Amniotic epithelial cell (primary cell): ENCODE data around the gene RNF151.
"Not testable (repeated sequence)": the region's sequence is repeated elsewhere in the genome, so short reads cannot be mapped to it uniquely, and the experiment has no call there.

ENCODE experiments used
- DNase-seq: peaks from one replicate; pipeline ENCODE4 v3.0.0-alpha.2; 2010; ENCODE audit warnings: low read depth

RNF151 gene

GRCh38 chr16:1966460-1966859, at the start of gene RNF151:
Gene RNF151, plus strand, starts transcription at chr16:1966856. Its CDS starts 26 bp downstream, at chr16:1966882.
- DNase-seq: no peak

DNA sequence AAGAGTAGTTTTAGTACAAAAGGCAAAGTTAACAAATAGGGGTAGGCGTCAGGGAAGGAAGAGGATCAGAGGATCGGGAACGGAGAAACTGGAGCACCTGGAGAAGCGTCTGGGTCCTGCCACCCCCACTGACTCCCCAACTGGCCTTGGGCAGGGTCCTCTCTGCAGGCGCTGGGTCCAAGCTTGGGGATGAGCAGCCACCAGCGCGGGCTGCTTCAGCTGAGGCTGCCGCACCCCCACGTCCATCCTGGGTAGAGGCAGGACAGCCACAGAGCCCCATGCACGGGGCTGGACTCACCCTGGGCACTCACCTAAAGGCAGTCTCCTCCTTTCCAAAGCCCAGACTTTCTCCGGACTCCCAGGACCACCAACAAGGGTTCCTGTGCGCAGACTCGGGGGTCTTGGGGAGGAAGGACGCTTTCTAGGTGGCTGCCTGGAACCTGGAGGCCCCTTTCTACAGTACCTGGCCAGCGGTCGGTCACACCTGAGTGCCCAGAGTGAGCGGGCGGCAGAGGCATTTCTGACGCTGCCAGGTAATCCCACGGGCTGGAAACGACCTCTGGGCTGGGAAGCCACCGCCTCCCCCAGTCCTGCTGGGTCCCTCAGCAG, 49.5 kb upstream of the RNF151 start:
- no peak for DNase-seq

DNA sequence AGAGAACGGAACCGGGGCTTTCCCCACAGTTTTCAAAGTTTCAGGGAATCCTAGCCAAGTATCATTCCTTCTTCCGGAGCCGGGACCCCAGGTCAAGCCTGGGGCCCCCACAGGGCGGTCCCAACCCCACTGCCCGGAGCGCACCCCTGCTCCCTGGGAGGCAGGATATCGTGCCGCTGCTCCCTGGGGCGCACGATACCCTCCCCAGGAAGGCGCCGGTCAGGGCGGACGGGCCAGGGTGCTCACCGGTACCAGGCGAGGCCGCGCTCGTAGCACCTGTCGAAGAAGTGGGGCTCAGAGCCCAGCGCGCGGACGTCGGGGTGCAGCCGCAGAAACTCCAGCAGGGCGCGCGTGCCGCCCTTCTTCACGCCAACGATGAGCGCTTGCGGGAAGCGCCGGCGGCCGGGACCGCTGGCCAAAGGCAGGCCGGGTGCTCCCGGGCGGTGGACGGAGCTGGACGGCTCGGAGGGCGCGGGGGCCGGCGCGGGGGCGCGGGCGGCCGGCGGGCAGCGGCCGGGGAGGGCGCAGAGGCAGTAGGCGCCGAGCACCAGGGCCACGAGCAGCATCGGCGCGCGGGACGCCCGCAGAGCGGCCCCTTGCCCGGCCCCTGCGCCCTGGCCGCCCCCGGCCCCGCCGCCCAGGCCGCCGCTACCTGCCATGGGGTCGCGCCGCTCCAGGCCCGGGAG, 48.8 kb upstream of the RNF151 start:
- DNase-seq: no peak

DNA sequence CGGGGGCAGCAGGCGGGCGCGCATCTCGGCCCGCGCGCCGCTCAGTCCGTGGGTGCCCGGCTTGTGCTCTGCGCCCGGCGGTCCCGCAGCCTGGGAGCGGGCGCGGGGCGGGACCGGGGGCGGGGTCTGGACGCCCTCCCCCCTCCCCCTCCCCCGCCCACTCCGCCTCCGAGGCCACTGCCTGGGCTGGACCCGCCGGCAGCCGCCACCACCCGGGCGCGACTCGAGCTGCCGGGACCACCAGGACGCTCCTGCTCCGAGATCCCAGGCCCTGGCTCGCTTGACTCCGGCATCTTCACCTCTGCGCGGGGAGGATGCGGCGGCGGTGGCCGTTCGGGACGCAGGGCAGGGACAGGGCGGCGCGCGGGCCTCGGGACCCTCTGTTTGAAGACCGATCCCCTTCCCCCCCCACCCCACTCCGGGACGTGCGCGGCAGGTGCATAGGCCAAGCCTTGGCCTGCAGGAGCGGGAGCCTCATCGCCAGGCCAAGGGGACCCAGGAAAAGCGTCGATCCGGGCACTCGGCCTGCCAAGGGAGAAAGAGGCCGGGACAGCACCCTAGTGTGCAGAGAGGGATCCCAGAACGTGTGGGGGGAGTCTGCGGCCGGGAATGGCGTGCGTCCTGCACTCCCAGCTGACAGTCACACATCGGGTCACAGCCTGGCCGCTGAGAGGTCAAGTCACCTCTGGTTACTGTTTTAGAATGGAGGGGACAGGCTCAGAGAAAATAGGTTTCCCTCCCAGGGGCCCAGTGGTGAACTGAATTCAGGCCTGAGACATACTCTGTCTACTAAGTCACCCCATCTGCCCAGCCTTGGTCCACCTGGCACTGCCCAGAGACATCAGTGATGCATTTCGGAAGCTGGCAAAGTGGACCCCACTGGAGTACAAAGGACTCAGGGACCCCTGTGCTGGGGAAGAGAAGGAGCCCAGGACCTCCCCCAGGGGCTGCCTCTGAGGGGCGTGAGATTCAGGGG, 48.0 kb upstream of the RNF151 start, which contains the start of gene HS3ST6:
Gene HS3ST6, minus strand, starts transcription at position 65 of the 976 bp plus-strand sequence. CDS start 92 bp downstream, outside the sequence.
- DNase-seq: no peak

GRCh38 chr16:1919327-1919998, 47.2 kb upstream of the RNF151 start:
- DNase-seq: no peak

- DNase-seq: not testable (repeated sequence)
These were observed 46.5 kb upstream of the RNF151 start for GRCh38 chr16:1920122-1920521.

DNA sequence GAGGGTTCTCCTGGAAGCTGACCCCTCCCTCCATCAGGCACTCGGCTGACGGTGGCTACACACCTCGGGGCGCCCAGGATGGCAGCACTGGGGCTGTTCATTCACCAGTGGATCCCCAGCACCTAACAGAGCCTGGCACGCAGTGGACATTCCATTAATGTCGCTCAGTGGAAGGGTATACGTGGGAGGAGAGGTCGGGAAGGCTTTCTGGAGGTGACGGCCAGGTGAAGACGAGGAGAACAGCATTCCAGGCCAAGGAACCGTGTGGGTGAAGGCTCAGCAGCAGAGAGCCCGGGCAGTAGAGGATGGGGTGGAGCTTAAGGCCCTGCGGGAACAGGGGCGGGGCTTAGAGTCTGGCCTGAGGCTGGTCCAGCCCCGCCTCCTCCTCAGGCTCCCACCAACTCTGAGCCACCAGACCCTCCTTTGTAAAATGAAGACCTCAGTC, 45.9 kb upstream of the RNF151 start:
- DNase-seq: no peak

- no peak for DNase-seq
These were observed 44.3 kb upstream of the RNF151 start for GRCh38 chr16:1922357-1922756.

DNA sequence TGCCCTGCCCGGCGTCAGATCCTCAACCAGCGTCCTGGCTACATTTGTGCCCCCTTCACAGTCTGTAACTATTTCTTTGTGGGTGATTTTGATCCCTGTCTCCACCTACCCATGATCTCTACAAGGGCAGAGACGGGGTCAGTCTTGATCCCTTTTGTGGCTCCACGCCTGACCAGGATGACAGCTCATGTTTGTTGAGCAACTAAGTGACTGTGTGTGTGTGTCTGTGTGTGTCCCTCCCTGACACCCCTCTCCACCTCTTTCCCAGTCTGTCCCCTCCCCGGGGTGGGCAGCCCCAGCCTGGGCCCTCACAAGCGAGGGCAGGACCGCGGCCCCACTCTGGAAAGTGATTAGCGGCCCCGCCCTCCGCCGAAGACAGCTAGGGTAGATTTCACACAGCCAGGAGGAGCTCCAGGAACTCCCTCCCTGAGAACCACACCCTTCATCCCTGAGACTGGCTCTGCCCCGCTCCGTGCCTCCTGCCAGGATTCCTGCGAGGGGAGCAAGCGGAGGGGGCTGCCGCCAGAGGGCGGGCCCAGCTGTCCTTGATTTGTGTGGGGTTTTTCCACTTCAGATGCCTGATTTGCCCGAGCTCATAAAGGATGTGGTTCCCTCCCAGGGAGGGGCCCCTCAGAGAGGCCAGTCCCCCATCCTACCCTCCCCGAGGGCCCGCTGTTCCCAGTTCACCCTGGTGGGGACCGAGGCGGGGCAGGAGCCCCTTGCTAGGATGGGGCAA, 43.2 kb upstream of the RNF151 start:
- DNase-seq: peak; percentile 49

- DNase-seq: no peak
These were observed 42.6 kb upstream of the RNF151 start for GRCh38 chr16:1924095-1924494.

DNA sequence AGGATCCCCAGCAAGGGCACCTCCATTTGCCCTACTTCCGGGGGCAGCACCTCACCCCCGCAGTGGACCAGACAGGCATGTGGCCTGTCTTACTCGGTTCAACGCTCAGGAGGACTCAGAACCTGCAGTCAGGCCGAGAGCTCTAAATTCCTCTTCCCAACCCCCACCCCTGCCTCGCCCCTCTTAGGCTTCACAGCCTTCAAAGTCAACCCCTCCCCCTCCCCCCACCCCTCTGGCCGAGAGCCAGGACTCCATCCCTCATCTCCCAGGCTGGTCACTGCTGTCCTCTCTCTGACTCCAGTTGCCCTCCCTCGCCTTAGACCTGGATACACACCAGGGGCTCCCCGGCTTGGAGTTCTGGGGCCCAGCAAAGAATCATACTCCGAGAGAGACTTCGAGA, 40.4 kb upstream of the RNF151 start:
- DNase-seq: no peak

DNA sequence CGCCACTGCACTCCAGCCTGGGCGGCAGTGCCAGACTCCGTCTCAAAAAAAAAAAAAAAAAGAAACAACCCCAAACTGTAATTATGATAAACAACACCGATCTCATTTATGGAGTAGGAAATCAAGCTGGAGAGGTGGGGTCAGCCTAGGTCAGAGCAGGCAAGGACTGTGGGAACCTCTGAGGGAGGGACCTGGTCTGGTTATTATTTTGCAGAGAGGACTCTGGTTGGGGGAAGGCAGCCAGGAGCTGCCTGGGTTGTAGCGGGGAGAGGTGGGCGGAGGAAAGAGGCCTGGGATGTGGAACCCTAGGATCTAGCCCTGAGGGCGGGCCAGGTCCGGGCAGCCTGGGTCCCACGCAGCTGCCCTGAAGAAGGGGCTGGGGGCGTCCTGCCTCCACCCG, 37.6 kb upstream of the RNF151 start:
- DNase-seq: peak; percentile 44

DNA sequence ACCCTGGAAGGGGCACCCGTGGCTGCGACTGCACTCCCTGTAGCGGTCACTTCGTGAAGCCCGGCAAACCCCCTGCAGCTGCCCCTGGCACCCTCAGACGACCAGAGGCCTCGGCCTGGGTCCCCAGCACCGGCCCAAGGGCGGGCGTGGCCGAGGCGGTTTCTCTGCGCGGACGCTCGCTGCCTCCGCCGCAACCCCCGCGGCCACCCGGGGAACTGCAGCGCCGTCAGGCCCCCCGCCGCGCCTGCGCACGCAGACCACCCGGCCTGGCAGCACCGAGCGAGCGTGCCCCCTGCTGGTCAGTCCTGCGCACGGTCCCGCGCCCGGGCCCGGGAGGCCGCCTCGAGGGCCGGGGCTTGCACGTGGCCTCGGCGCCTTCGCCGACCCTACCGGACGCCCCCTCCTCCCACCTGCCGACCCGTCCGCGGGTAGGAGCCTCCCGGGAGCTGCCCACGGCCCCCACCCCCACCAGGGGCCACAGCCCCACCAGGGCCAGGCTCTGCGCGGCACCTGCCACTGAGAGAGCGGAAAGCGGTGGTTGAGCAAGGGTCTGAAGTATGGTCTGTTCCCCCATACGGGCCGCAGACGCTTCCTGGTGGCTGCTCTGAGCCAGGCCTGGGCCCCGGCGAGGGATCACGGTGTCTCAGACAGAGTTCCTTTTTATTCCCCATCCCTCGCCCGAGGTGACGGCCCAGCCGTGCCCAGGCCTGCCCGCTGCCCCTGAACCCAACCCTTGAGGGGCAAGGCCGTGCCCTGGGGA, 36.9 kb upstream of the RNF151 start:
- DNase-seq: peak; percentile 62

DNA sequence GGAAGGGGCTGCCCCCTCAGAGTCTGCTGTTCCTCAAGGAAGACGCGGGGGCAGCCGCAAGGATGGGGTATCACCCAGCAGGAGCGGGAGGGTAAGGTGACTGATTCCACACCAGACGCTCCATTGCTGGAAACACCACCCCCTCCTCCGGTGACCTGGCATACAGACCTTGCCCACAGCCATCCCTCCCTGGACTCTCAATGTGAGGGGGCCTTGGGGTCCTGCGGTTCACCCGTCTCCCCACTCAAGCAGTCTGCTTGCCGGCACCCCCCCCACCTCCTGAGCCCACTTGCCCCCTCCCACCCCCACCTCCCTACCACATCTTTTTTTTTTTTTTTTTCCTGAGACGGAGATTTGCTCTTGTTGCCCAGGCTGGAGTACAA, 36.3 kb upstream of the RNF151 start:
- DNase-seq: no peak

DNA sequence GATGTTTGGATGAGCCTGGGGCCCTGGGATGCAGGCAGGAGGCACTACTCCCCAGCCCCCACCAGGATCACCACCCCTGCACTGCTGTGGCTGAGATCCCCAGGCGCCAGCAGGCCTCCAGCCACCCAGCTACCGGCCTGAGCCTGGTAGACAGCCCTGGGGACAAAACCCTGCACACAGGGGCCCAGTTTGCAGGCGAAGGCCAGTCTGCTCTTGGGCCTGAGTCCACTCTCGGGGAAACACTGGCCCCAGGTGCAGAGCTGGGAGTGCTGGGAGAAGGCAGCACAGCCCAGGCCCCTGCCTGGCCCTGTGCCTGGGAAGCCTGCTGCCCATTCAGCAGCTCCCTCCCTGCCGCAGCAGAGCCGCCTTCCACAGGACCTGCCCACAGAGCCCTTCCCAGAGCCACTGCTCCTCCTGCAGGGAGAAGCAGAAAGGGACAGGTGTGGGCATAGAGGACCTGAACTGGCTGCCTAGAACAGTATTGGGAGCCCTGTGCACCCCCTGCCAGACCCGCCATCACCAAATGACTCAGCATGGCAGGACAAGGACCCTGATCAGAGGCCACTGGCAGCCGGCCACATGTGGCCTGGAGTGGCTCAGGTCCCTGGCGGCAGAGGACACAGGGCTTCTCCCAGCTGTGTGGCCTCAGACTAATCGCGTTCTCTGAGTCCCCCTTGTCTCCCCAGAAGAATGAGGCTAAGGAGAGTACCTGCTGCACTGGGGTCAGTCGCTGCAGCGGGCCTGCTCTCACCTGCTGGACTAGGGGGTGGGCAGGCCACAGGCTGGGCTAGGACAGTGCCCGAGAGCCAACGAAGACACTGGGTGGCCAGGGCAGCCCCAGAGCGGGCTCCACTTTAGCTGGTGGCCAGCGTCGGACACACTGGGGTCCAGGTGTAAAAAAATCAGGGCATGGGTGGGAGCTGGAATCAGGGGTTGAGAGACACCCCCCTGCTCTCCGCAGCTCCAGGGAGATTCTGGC, 34.3 kb upstream of the RNF151 start:
- no peak for DNase-seq

DNA sequence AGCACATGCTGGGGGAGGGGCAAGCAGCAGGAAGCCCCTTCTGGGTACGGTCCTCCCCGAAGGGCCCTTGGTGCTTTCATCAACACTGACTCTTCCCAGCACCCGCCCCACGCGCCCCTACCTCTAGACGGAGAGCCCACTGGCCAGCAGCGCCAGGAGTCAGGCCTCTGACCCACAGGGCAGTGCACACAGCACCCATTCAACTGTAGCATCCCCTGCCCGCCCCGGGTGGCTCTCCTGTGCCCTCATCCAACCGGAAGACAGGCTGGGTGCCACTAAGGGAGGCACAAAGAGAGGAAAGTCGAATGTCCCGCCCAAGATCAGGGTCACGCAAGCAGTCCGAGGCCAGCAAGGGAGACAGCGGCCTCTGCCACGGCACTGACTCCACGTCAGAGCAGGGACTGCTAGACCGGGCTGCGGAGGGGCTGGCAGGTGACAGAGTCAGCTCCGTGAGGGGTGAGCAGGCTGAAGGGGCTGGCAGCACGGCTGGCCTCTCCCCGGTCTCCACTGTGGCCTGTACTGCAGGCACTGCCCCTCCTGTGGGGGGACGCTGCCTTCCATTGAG, 33.5 kb upstream of the RNF151 start:
- DNase-seq: no peak

DNA sequence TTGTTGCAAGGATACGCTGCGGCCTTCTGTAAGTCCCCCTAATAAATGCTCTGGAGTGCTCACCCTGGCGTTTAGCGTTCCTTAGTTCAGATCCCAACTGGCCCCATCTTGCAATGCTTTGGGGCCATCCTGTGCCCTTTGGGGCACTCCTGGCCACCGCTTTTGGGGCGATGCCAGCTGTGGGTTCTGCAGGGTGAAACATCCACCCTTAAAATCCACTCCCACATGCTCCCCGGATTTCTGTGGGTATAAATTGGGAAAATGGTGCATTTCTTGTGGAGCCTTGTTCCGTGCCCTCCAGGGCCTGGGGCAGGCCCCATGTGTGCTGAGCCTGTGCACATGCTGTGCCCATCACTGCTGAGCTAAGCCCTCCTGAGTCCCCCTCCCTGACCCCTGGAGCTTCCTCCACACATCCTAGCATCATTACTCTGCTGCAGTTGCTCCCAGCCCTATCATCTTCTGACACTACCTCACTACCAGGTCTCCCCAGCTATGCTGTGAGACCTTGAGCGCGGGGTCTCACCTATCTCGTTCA, 29.6 kb upstream of the RNF151 start:
- no peak for DNase-seq

GRCh38 chr16:1938316-1938715, 28.3 kb upstream of the RNF151 start:
- no peak for DNase-seq

DNA sequence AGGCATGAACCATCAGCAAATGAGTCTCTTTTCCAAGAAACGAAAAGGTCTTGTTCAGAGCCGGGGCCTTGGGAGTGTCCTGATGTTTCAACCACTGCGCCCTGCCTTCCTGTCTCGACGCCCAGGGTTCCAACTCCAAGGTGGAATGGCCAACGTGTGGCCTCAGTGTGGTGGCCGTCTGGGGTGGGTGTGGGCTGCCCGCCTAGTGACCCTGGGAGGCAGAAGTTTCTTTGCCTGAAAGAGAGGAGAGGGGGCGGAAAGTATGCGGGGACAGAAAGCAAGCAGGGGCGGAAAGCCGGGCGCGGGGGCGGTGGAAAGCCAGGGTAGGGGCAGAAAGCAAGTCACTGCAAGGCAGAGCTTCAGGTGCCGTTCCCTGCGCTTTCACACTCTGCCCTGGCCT, 27.7 kb upstream of the RNF151 start:
- no peak for DNase-seq
